ENCODE data around the gene HGF. TPM values are rescaled to one million over a fixed set of nuclear protein-coding genes. Genes with fewer than 3 reads are reported as not detected.

Gene HGF
- polyA plus RNA-seq, 1 of the 3 experiments (the other 2 are of a cell fraction), result 1.5 TPM

GRCh38 chr7:81753392-81753791 is 16.5 kb downstream of the HGF start (continued):
- TF ChIP-seq IRF3 (IDR thresholded peaks at IDR 0.05; ENCODE audit: low read depth, low read length), result no peak
- TF ChIP-seq FOXM1 (IDR thresholded peaks at IDR 0.05; ENCODE audit: low read depth), result no peak
- no peak for TF ChIP-seq GATA2 (CRISPR knock-in tag; IDR thresholded peaks at IDR 0.05)
- no peak for TF ChIP-seq EZH2phosphoT487 (IDR thresholded peaks at IDR 0.05; ENCODE audit: borderline replicate concordance, low read depth)
- no peak for TF ChIP-seq ELF1 (IDR thresholded peaks at IDR 0.05)
- TF ChIP-seq TCF12 (IDR thresholded peaks at IDR 0.05), result no peak
- no peak for TF ChIP-seq NRF1 (IDR thresholded peaks at IDR 0.05; ENCODE audit: low read depth, low read length)
- no peak for TF ChIP-seq MEF2A (IDR thresholded peaks at IDR 0.05; ENCODE audit: borderline replicate concordance, low read depth)

DNA sequence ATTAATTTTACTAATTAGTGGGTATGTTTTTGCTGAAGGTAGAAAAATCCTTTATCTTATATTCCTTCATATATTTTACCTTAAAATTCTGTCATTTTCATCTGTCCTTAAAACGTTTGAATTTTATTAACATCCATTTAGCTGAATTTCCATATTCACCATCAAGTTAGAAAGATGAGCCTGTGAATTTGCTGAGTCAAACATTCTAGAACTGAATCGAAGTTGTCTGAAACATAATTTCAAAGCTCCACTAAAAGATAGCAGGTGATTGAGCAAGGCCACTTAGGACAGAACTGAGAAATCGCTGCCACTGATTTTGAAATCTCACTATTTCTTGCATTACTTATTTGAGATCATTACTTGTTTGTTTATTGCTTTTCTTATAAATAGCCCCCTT is 17.5 kb downstream of the HGF start:
- Histone ChIP-seq H3K27ac (ENCODE audit: low read depth in 2 of 2, low read length in 1 of 2) (no peak overlapping the region), H3K79me2 (ENCODE audit: insufficient read depth) (no peaks in the 10 kb centered on the region), H2AFZ (ENCODE audit: low read depth) (no peak overlapping the region), H4K20me1 (ENCODE audit: insufficient read depth) (no peaks in the 10 kb centered on the region), H3K4me3 (ENCODE audit: low read depth in 2 of 2, low read length in 1 of 2) (no peak overlapping the region), H3K27me3 (ENCODE audit: insufficient read depth) (no peaks in the 10 kb centered on the region), H3K4me2 (no peak overlapping the region), H3F3A (replicated peaks; ENCODE audit: insufficient read depth) (no peaks in the 10 kb centered on the region), H3K9me2 (no peaks in the 10 kb centered on the region), H3K9ac (no peak overlapping the region), H3K9me3 (no peaks in the 10 kb centered on the region), H3K4me1 (ENCODE audit: control insufficient read depth in 1 of 2, insufficient read depth in 2 of 2, low read depth in 1 of 2, low read length in 1 of 2) (no peaks in the 10 kb centered on the region; a peak in 2 of 4 replicates), H3K36me3 (replicated peaks in 1 of 2; ENCODE audit: control insufficient read depth in 1 of 2, insufficient read depth in 2 of 2, low read length in 1 of 2) (no peaks in the 10 kb centered on the region)
- TF ChIP-seq EP300 (IDR thresholded peaks at IDR 0.05; ENCODE audit: borderline replicate concordance in 1 of 2, low read depth in 1 of 2, low read length in 1 of 2) (no peak), JUND (IDR thresholded peaks at IDR 0.05) (no peak), TAF1 (IDR thresholded peaks at IDR 0.05; ENCODE audit: borderline replicate concordance, low read depth, low read length) (no peak), SMC3 (IDR thresholded peaks at IDR 0.05; ENCODE audit: low read depth, low read length) (no peak), IRF3 (IDR thresholded peaks at IDR 0.05; ENCODE audit: low read depth, low read length) (no peak), YY1 (IDR thresholded peaks at IDR 0.05; ENCODE audit: low read depth) (no peak), PBX3 (IDR thresholded peaks at IDR 0.05) (no peak), MEF2A (IDR thresholded peaks at IDR 0.05; ENCODE audit: borderline replicate concordance, low read depth) (no peak), NFIC (IDR thresholded peaks at IDR 0.05; ENCODE audit: borderline replicate concordance) (no peak), CHD2 (IDR thresholded peaks at IDR 0.05; ENCODE audit: low read length, partially characterized antibody) (no peak), NRF1 (IDR thresholded peaks at IDR 0.05; ENCODE audit: low read depth, low read length) (no peak), SIN3A (IDR thresholded peaks at IDR 0.05; ENCODE audit: borderline replicate concordance, low read depth, low read length) (no peak)
- TF ChIP-seq, protein P1, sequence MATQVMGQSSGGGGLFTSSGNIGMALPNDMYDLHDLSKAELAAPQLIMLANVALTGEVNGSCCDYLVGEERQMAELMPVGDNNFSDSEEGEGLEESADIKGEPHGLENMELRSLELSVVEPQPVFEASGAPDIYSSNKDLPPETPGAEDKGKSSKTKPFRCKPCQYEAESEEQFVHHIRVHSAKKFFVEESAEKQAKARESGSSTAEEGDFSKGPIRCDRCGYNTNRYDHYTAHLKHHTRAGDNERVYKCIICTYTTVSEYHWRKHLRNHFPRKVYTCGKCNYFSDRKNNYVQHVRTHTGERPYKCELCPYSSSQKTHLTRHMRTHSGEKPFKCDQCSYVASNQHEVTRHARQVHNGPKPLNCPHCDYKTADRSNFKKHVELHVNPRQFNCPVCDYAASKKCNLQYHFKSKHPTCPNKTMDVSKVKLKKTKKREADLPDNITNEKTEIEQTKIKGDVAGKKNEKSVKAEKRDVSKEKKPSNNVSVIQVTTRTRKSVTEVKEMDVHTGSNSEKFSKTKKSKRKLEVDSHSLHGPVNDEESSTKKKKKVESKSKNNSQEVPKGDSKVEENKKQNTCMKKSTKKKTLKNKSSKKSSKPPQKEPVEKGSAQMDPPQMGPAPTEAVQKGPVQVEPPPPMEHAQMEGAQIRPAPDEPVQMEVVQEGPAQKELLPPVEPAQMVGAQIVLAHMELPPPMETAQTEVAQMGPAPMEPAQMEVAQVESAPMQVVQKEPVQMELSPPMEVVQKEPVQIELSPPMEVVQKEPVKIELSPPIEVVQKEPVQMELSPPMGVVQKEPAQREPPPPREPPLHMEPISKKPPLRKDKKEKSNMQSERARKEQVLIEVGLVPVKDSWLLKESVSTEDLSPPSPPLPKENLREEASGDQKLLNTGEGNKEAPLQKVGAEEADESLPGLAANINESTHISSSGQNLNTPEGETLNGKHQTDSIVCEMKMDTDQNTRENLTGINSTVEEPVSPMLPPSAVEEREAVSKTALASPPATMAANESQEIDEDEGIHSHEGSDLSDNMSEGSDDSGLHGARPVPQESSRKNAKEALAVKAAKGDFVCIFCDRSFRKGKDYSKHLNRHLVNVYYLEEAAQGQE (IDR thresholded peaks at IDR 0.05; ENCODE audit: low read depth, low read length), result no peak
- ChIA-PET POLR2A (no interaction called here), CTCF (interaction anchor here (1.0 to 1.8 kb wide), 2 partner anchors 10 to 219 kb away, joined by 3 to 5 read pairs; no protein-coding TSS in a partner anchor)
- WGBS (ENCODE audit: low lambda C conversion rate), result 79% methylated on average over 3 of the region's 3 CpGs
- no peak for DNase-seq

Measured in SK-N-SH (cell line).